NCI-H146 (cell line): Measurements from ENCODE around the gene TRMT112.

Source experiments
- DNase-seq: peaks from one replicate; lab custom pipeline; 2025; lab: John Stamatoyannopoulos, UW

TRMT112 gene

GRCh38 chr11:64291752-64292459, 25.5 kb downstream of the TRMT112 start:
- no peak for DNase-seq

- DNase-seq, result no peak
Observed at GRCh38 chr11:64291262-64291751, 26.1 kb downstream of the TRMT112 start, which contains the start of gene KCNK4. Gene KCNK4 (plus strand): TSS chr11:64291302. CDS start chr11:64293019, 1,717 bp downstream.

GRCh38 chr11:64290352-64291261, 26.8 kb downstream of the TRMT112 start:
- DNase-seq, result no peak

- no peak for DNase-seq
Observed at GRCh38 chr11:64289002-64289564, 28.3 kb downstream of the TRMT112 start.

GRCh38 chr11:64288353-64288750, 29.0 kb downstream of the TRMT112 start:
- DNase-seq, result no peak

GRCh38 chr11:64287676-64288352, 29.5 kb downstream of the TRMT112 start:
- no peak for DNase-seq

GRCh38 chr11:64286801-64287159, 30.6 kb downstream of the TRMT112 start:
- no peak for DNase-seq

GRCh38 chr11:64285885-64286800, 31.2 kb downstream of the TRMT112 start:
- DNase-seq, result peak; percentile 47

GRCh38 chr11:64284962-64285884, 32.1 kb downstream of the TRMT112 start, which contains the start of gene GPR137:
Gene GPR137 (plus strand): TSS chr11:64285848. CDS start chr11:64286525, 677 bp downstream.
- DNase-seq, result peak; percentile 88

GRCh38 chr11:64284048-64284961, 33.1 kb downstream of the TRMT112 start, which contains the start of gene BAD:
Gene BAD (minus strand): TSS chr11:64284665. CDS start chr11:64284368, 297 bp downstream.
- peak; percentile 93 for DNase-seq

- DNase-seq, result no peak
Observed at GRCh38 chr11:64283092-64283491, 34.3 kb downstream of the TRMT112 start.

GRCh38 chr11:64281957-64282770, 35.2 kb downstream of the TRMT112 start:
- DNase-seq, result no peak

- no peak for DNase-seq
Observed at GRCh38 chr11:64278576-64279190, 38.7 kb downstream of the TRMT112 start.

GRCh38 chr11:64276653-64277431, 40.5 kb downstream of the TRMT112 start:
- DNase-seq, result no peak

- no peak for DNase-seq
Observed at GRCh38 chr11:64275841-64276240, 41.5 kb downstream of the TRMT112 start.
